Muscle of leg (tissue), 16 donors: ENCODE data around the gene RTTN. TPM values are rescaled to one million over a fixed set of nuclear protein-coding genes. Genes with fewer than 3 reads are reported as not detected.
"Not testable (repeated sequence)": the region's sequence is repeated elsewhere in the genome, so short reads cannot be mapped to it uniquely, and the experiment has no call there.

Experiments used
- DNase-seq: peaks from one replicate; pipeline ENCODE4 v3.0.0; 2013
- H3K27ac ChIP-seq: one replicate; pipeline ENCODE4 v1.5.1; 2013; ENCODE audit warnings: mild to moderate bottlenecking, low read length, control low read depth
- H3K27me3 ChIP-seq: one replicate; pipeline ENCODE4 v1.6.1; 2013; ENCODE audit warnings: low read length; ENCODE audit not compliant: control insufficient read depth, insufficient read depth
- H3K36me3 ChIP-seq: one replicate; pipeline ENCODE4 v1.6.1; 2013; ENCODE audit warnings: low read length; ENCODE audit not compliant: control insufficient read depth, insufficient read depth
- H3K4me1 ChIP-seq: one replicate; pipeline ENCODE4 v1.6.1; 2013; ENCODE audit warnings: low read length; ENCODE audit not compliant: control insufficient read depth, insufficient read depth
- H3K4me3 ChIP-seq: one replicate; pipeline ENCODE4 v1.5.1; 2013; ENCODE audit warnings: low read length, control low read depth
- H3K9me3 ChIP-seq: replicated peaks from 2 replicates; pipeline ENCODE4 v1.6.1; 2013; ENCODE audit warnings: low read depth, low read length; ENCODE audit not compliant: control insufficient read depth
- WGBS: methylation state at CpG from one replicate; pipeline ENCODE4 v1.1.5; 2013; ENCODE audit warnings: missing lambda C conversion rate; ENCODE audit not compliant: insufficient coverage; 5-methylcytosine and 5-hydroxymethylcytosine counted together
- long read RNA-seq, 11 donors: transcript quantifications; one replicate each; lab custom pipeline, GENCODE V29; 2026
- polyA plus RNA-seq, 8 donors: library from polyadenylated mRNA; unstranded; fragments of 120-200 nt; gene quantifications; one replicate each; pipeline versions ENCODE4 v1.2.1 to v1.2.3, GENCODE V29; 2013; ENCODE audit warnings: inconsistent platforms in 1 of 8, low replicate concordance in 1 of 8; ENCODE audit not compliant: insufficient read length in 8 of 8, insufficient read depth in 1 of 8
- total RNA-seq: library from RNA; stranded (reverse); fragments of 120-200 nt; gene quantifications from one replicate; pipeline ENCODE4 v1.2.4, GENCODE V29; 2013

Gene RTTN, protein sequence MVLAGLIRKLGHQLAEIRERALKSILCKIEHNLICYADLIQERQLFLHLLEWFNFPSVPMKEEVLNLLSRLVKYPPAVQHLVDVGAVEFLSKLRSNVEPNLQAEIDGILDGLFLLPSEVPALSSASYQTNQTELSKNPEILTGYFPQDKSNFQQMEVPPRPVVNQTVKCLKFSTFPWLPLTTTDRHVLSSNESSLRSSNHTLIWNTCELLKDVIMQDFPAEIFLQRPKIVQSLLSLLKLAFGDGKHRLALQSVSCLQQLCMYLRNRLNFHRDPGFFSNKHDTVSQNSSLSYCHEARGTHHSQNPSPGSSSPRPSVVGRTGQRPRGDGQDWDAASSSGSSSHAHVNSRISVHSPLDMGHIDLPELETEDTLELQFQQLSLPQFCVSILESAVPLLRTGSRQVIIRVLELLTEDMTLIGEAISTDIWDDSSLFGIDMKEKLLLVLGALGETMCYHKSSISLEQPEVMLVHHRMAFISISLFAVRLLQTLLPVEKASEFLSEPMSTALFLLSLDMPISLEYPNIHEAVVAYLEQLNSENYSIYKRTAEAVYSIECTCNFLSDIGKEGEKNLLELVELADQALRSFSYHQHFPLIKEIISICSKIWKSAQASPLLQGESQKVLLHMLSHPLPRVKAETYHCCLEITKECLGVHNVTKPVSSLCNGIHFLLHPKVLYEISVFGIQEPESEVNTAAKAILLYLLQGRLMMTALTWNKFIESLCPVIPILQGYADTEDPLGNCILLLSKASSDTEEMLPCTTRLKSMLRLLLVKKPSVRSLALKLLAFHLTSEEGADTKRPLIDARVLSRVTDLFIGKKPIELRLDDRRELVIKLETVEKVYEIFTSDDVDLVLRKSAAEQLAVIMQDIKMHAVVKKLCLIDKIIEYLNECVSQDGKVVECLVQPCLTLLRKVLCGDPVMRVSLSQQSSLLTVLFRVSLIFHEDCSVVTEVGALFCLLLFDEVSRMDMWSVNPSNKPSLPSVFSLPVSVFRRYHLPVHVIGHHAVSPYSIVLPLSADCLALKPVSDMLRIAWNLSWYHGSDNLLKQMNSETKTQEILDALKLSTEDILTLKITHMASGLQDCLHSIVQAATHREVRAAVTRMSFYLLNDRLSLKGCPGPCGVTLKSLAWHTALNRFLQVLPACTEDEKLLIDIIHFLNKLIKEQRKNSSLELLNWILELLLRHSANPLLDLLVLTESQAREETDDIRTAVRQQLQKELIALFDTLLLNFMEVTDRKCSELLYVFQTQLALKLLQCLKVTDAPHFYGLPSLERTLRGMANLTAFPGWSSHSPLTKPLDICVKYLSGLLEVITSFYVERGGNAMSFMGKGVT (N-terminal part only)
- 16.0 TPM for total RNA-seq
- 10 to 100 TPM in 7 of 8 donors, 1 to 10 TPM in 1; 9.7 to 13.1 (median 10.5) TPM for polyA plus RNA-seq
- long read RNA-seq, donor 1: 0 reads
- long read RNA-seq, donor 2: 0 reads
- long read RNA-seq, donor 3: 0 reads
- long read RNA-seq, donor 4: 0 reads
- long read RNA-seq, donor 5: 0 reads
- long read RNA-seq, donor 6: 0 reads
- long read RNA-seq, donor 7: 0 reads
- long read RNA-seq, donor 8: 0 reads
- long read RNA-seq, donor 9: 0 reads
- long read RNA-seq, donor 10: 0 reads
- long read RNA-seq, donor 11: 0 reads

DNA sequence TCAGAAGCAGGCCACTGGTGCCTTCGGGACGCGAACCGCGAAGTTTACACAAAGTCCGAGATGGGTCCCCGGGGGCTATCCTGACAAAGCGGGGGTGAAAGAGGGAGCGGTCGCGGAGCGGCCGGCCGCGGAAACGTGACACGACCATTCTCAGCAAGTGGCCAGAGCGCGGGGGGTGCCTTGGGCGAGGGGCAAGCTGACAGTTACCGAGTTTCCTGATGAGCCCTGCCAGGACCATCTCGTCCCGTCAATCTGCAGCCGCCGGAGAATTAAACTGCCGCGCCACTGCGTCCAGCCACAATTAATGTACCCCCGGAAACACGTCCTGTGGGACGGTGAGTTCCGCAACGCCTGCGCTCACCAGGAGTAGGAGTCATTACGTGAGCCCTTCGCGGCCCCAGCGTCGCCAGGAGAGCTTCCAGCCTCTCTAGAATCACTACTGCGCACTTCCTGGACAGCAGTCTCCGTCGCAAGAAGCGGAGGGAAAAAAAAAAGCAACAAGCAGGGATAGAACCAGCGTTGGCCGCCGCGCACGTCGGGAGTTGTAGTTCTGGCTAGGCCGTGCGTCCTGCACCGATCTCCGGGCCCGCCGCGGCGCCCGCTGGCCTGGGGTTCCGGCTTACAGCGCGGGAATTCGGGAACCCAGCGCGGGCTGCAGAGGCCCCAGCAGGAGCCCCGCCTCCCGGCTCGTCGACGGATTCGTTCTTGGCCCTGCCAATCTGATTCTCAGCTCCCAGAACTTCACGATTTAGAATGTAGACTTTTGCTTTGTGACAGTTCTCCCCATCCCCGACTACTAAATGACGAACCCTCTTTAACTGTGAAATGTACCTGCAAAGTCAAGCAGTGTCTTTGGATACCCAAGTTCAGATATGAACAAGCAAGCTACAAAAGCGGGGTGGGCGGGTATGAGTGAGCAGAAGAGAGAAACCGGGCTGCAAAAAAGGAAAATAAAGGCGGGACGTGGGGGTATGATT is at the start of gene RTTN:
Gene RTTN, minus strand, starts transcription at position 267 of the 977 bp plus-strand sequence. Its CDS starts 29 bp downstream, at position 238.
- H3K36me3 ChIP-seq: no peaks in the 10 kb centered on the region
- H3K4me1 ChIP-seq: no peaks in the 10 kb centered on the region
- H3K9me3 ChIP-seq: no peaks in the 10 kb centered on the region
- under 1% methylated on average over 74 of the region's 78 CpGs for whole genome bisulfite sequencing
- H3K4me3 ChIP-seq: peak within 1 kb of the TSS; percentile 81
- no peaks in the 10 kb centered on the region for H3K27me3 ChIP-seq
- DNase-seq: peak; percentile 99
- H3K27ac ChIP-seq: peak within 1 kb of the TSS; percentile 99

DNA sequence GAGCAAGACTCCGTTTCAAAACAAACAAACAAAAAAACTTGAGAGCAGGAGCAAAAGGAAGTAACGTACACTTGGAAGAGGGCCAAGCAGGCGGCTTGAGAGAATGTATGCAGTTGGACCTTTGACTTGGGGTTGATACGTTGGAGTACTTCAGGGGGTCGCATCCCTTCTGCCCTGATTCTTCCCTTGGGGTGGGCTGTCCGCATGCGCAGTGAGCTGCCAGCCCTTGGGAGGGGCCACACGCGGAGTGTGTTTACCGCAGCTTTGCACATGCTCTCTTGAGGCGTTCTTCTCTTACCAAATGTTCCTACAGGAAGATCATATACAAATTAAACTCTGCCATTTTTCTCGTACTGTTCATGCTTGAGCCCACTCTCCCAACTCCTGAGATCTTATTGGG is 45.3 kb upstream of the RTTN start:
- H3K36me3 ChIP-seq: no peaks in the 10 kb centered on the region
- H3K27me3 ChIP-seq: no peaks in the 10 kb centered on the region
- H3K9me3 ChIP-seq: no peaks in the 10 kb centered on the region
- H3K27ac ChIP-seq: no peak overlapping the region
- no peak for DNase-seq
- H3K4me3 ChIP-seq: no peak overlapping the region
- H3K4me1 ChIP-seq: no peaks in the 10 kb centered on the region
- 86% methylated on average over 8 of the region's 12 CpGs for WGBS

DNA sequence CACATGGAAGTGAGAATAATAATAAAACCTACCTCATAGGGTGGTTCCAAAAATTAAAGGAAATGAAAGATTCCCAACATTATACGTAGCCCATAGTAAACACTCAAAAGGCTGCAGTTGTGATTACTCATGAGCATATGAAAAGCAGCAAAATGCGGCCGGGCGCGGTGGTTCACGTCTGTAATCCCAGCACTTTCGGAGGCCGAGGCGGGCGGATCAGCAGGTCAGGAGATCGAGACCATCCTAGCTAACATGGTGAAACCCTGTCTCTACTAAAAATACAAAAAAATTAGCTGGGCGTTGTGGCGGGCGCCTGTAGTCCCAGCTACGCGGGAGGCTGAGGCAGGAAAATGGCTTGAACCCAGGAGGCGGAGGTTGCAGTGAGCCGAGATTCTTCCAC is 44.4 kb upstream of the RTTN start:
- H3K4me1 ChIP-seq, H3K36me3 ChIP-seq, H3K27ac ChIP-seq, DNase-seq, H3K9me3 ChIP-seq, H3K4me3 ChIP-seq, H3K27me3 ChIP-seq: not testable (repeated sequence)
- WGBS: 95% methylated on average over 15 of the region's 18 CpGs

DNA sequence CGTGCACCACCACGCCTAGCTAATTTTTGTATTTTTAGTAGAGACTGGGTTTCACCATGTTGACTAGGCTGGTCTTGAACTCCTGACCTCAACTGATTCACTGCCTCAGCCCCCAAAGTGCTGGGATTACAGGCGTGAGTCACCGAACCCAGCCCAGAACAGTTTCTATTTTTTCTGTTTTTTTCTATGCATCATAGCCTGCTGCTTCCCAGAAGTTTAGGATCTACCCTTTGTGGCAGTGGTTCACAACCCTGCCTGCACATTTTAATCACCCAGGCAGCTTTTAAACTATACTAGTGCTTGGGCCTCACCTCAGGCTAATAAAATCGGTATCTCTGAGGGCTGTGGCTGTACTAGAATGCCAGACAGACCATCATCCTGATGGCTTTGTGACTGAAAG is 43.6 kb upstream of the RTTN start:
- no peaks in the 10 kb centered on the region for H3K36me3 ChIP-seq
- no peak overlapping the region for H3K4me3 ChIP-seq
- no peak for DNase-seq
- no peaks in the 10 kb centered on the region for H3K4me1 ChIP-seq
- 79% methylated on average over 5 of the region's 5 CpGs for WGBS
- H3K9me3 ChIP-seq: no peaks in the 10 kb centered on the region
- H3K27me3 ChIP-seq: no peaks in the 10 kb centered on the region
- H3K27ac ChIP-seq: no peak overlapping the region

DNA sequence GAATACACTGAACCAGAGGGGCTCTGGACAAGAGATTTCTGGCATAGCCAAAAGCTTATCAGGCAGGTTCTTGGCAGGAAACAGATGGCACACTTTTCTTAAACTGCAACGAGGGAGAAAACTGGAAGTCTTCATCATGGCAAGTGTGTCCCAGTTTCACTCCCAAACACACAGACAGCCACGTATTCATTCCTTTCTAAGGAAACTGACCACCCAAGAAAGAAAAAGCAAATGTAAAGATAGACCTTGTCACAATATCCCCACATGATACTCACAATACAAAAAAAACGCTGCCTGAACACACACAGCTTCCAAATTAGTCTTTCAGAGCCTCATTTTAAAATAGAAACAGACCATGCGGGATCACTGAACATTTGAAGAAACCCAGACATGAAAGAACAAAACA is 40.6 kb upstream of the RTTN start:
- Histone ChIP-seq H3K4me1 (no peaks in the 10 kb centered on the region), H3K4me3 (no peak overlapping the region)

DNA sequence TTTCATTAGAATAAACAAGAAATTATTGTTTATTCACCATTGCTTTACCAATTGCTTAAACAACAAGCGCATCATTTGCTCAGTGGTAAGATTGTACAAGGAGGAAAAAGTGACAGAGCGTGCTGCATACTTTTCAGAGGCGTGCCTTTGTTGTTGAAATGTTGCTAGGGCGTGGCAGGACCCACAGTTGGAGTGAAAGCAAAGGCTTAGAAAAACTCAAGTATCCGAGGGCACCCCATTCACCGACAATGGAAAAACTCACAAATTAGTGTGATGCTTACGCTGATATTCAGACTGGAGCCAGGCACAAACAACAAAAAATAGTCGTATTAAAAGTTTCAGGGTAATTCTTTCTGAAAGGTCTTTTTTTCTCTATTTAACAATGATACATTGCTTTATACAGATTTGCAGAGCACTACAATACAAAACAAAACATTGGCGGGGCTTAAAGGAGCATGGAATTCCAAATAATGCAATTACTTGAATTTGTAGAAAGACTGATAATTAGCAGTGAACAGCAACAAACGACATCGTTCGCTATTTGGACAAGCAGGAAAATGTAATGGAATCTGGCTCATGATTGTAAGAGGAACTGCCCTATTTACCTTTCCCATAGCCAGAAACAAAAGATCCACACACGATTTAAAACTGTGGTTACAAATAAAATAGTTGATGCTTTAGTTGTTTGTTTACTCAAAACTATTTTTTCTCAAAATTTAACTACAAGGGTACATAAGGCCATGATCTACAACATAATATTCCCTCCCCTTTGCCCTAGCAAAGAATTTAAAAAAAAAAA is 37.8 kb upstream of the RTTN start:
- WGBS: 80% methylated on average over 2 of the region's 13 CpGs
- peak; percentile 15 for DNase-seq

More for the DNA sequence above, 40.6 kb upstream of the RTTN start:
- WGBS: 17% methylated on average over 1 of the region's 4 CpGs
- Histone ChIP-seq H3K27ac (no peak overlapping the region), H3K9me3 (no peaks in the 10 kb centered on the region), H3K36me3 (no peaks in the 10 kb centered on the region), H3K27me3 (no peaks in the 10 kb centered on the region)
- DNase-seq: no peak

DNA sequence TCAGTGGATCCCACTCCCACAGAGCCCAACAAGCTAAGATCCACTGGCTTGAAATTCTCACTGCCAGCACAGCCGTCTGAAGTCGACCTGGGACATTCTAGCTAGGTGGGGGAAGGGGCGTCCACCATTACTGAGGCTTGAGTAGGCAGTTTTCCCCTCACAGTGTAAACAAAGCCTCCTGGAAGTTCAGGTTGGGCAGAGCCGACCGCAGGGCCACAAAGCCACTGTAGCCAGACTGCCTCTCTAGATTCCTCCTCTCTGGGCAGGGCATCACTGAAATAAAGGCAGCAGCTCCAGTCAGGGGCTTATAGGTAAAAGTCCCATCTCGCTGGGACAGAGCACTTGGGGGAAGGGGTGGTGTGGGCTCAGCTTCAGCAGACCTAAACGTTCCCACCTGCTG is 31.4 kb upstream of the RTTN start:
- H3K36me3 ChIP-seq, H3K9me3 ChIP-seq, DNase-seq, H3K27ac ChIP-seq, H3K4me3 ChIP-seq, H3K4me1 ChIP-seq, H3K27me3 ChIP-seq: not testable (repeated sequence)
- WGBS: 63% methylated on average over 2 of the region's 7 CpGs

More for the DNA sequence above, 37.8 kb upstream of the RTTN start:
- H3K4me1 ChIP-seq: no peaks in the 10 kb centered on the region
- H3K4me3 ChIP-seq: no peak overlapping the region
- no peaks in the 10 kb centered on the region for H3K9me3 ChIP-seq
- H3K27me3 ChIP-seq: no peaks in the 10 kb centered on the region
- no peak overlapping the region for H3K27ac ChIP-seq
- no peaks in the 10 kb centered on the region for H3K36me3 ChIP-seq

DNA sequence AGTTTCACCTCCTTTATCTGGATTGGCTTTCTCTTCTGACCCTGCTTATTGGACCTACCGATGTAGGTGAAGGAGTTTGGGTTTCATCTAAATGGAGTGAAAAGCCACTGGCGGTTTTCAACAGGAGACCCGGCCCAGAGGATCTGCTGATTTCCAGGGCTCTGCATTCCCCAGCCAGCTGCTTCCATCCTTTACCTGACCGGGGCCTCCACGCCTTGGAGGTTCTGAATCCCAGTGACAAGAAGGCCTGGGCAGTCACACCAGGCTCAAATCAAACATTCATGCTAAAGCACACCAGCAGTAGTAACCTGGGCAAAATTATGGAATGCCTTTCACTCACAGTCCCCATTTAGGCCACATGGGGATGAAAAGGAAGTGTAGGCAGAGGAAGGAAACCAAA is 30.0 kb upstream of the RTTN start:
- WGBS: 93% methylated on average over 2 of the region's 5 CpGs
- no peak overlapping the region for H3K27ac ChIP-seq

More for the DNA sequence above, 30.0 kb upstream of the RTTN start:
- Histone ChIP-seq H3K9me3 (no peaks in the 10 kb centered on the region), H3K4me1 (no peaks in the 10 kb centered on the region), H3K27me3 (no peaks in the 10 kb centered on the region), H3K36me3 (no peaks in the 10 kb centered on the region), H3K4me3 (no peak overlapping the region)
- no peak for DNase-seq
